GM18873 (cell line): Measurements from ENCODE around the gene TRMT6.

Experiments
- ATAC-seq: cut with Tn5 transposase; IDR thresholded peaks from one replicate; pipeline ENCODE4 v1.9.1; 2021; ENCODE audit warnings: mild to moderate bottlenecking, moderate library complexity, moderate number of reproducible peaks; ENCODE audit not compliant: unreplicated experiment, low FRiP score

TRMT6 gene

GRCh38 chr20:5908981-5909380 lies 41.4 kb downstream of the TRMT6 start:
- ATAC-seq, result no peak

- ATAC-seq, result no peak
Observed at GRCh38 chr20:5900908-5901307, 49.4 kb downstream of the TRMT6 start.

- ATAC-seq, result no peak
Observed at GRCh38 chr20:5899444-5899843, 50.9 kb downstream of the TRMT6 start.

DNA sequence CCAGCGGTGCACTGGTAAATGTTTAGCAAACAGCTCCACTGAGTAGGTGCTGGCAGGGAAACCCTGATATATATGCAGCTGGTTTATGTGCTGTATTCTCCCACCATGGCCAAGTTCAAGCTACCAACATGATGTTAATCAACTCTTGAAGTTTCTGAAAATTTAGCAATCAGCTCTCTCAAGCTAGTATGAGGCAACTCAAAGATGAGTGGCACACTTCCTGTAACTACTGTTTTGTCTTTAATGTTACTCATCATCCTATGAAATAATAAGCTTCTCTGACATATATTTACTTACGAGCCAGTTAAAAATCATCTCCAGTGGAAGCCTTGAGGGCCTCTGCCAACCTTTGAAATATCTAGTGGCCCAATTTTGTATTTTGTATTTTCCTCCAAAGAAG lies 54.7 kb downstream of the TRMT6 start:
- no peak for ATAC-seq

DNA sequence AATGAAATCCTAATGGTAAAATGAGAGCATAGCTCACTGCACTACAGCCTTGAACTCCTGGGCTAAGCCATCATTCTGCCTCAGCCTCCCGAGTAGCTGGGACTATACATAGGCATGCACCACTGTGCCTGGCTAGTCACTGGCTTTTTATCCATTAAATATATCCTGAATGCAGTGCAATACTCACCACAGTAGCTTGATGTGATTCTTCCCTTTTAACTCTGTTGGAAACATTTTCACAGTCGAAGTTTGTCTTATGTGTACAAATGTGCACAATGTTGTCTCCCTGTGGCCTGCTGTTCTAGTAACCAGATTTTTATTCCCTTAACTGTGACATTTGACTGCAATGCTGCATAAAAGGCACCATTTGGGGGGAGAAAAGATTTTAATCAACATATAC lies 56.7 kb downstream of the TRMT6 start:
- ATAC-seq, result no peak

GRCh38 chr20:5893052-5893451 lies 57.3 kb downstream of the TRMT6 start:
- ATAC-seq, result no peak

DNA sequence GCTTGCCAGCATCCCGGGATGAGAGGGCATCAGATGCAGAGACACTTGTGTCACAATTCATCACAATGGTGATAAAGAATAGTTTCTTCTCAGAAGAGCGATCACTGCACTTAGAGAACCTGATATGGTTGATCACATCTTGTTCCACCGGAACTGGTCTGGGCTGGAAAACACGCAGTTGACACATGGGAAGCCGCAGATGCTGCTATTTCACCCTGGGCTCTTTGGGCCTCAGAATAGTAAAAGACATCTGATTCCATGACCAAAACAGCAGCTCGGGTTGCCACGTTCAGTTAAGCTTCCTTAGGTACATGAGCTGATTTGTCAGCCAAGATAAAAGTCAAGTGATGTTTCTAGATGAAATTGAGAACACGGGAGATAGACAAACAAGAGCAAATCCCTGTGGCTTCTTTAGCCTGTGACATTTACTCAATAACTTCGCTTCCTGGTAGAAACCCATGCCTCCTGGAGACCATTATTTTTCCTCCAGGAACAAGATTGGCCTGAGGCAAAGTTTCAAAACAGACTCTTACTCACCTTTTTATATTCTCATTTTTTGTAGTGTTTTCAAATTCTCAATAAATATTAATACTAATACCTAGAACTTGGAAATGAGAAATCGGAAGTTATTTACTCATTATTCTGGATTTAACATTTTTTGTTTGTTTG lies 59.4 kb downstream of the TRMT6 start:
- ATAC-seq, result no peak

DNA sequence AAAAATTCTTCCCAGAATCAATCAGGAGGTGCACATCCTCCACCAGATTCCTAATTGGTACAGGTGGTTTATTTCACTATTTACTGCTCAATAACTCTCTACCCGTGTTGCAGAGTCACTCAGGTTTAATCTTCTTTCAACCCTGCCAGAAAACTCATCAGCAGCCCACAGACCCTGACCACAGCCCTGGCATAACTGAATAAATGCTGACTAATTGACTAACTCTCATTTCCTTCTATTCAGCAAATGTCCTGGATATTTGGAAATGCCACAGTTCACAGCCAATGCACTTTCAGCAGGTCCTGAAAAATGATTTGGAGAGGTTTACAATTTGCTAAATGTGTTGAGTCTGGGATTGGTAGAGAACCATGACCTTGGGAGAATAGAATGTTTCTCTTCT lies 62.3 kb downstream of the TRMT6 start:
- ATAC-seq, result no peak

DNA sequence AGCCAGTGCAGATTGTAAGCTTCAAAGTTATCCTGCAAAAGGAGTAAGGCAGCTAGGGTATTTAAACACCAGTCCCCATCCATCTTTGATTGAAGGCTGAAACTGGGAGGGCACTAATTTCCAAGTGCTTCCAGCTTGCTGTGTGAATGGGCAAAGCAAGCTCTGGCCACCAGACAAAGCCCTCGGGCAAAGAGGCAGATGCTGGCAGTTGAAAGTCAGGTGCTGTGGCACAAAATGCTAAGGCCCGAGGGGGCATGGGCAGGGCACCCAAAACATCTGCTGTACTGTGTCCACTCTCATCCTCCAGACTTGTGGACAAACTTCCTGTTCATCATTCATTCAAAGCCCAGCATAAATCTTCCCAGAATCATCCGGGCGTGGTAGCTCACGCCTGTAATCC lies 62.9 kb downstream of the TRMT6 start:
- ATAC-seq, result no peak
